Fibroblast of peridontal ligament (primary cell): ENCODE results near the gene SERINC5.
"Not testable (repeated sequence)": the region's sequence is repeated elsewhere in the genome, so short reads cannot be mapped to it uniquely, and the experiment has no call there.

Experiments used
- DNase-seq: peaks from one replicate; pipeline ENCODE4 v3.0.0-alpha.2; 2010; ENCODE audit errors: extremely low read depth

SERINC5 gene

GRCh38 chr5:80255811-80256712 is at the start of gene SERINC5:
Gene SERINC5 (minus strand): TSS chr5:80256048. CDS start chr5:80255922, 126 bp downstream.
- DNase-seq: peak; percentile 63

GRCh38 chr5:80302636-80303035 is 46.8 kb upstream of the SERINC5 start:
- DNase-seq: no peak

- DNase-seq: not testable (repeated sequence)
These were observed 45.5 kb upstream of the SERINC5 start for GRCh38 chr5:80301342-80301741.

GRCh38 chr5:80300796-80301195 is 44.9 kb upstream of the SERINC5 start:
- DNase-seq: not testable (repeated sequence)

GRCh38 chr5:80300125-80300524 is 44.3 kb upstream of the SERINC5 start:
- no peak for DNase-seq

- no peak for DNase-seq
These were observed 43.8 kb upstream of the SERINC5 start for GRCh38 chr5:80299601-80300000.

- DNase-seq: no peak
These were observed 40.3 kb upstream of the SERINC5 start for GRCh38 chr5:80296121-80296520.

- DNase-seq: no peak
These were observed 35.9 kb upstream of the SERINC5 start for GRCh38 chr5:80291761-80292160.

- no peak for DNase-seq
These were observed 33.5 kb upstream of the SERINC5 start for GRCh38 chr5:80289320-80289719.

GRCh38 chr5:80288177-80288576 is 32.3 kb upstream of the SERINC5 start:
- DNase-seq: no peak

GRCh38 chr5:80284720-80285119 is 28.9 kb upstream of the SERINC5 start:
- DNase-seq: no peak

- no peak for DNase-seq
These were observed 27.5 kb upstream of the SERINC5 start for GRCh38 chr5:80283360-80283759.

GRCh38 chr5:80282054-80282453 is 26.2 kb upstream of the SERINC5 start:
- DNase-seq: no peak

- no peak for DNase-seq
These were observed 21.3 kb upstream of the SERINC5 start for GRCh38 chr5:80277191-80277590.

GRCh38 chr5:80276186-80276585 is 20.3 kb upstream of the SERINC5 start:
- DNase-seq: no peak

GRCh38 chr5:80275347-80275746 is 19.5 kb upstream of the SERINC5 start:
- peak; percentile 51 for DNase-seq

GRCh38 chr5:80270543-80270942 is 14.7 kb upstream of the SERINC5 start:
- DNase-seq: not testable (repeated sequence)

- DNase-seq: no peak
These were observed 14.2 kb upstream of the SERINC5 start for GRCh38 chr5:80269991-80270438.

GRCh38 chr5:80268916-80269315 is 13.1 kb upstream of the SERINC5 start:
- peak; percentile 46 for DNase-seq

GRCh38 chr5:80266566-80266965 is 10.7 kb upstream of the SERINC5 start:
- no peak for DNase-seq

- DNase-seq: no peak
These were observed 4.6 kb upstream of the SERINC5 start for GRCh38 chr5:80260461-80260860.

- no peak for DNase-seq
These were observed 3.8 kb upstream of the SERINC5 start for GRCh38 chr5:80259511-80260203.

GRCh38 chr5:80255431-80255810 is 427 bp downstream of the SERINC5 start:
- peak; percentile 52 for DNase-seq
